Loucy (cell line): Measurements from ENCODE around the gene VPS54.

ENCODE experiments used
- EZH2phosphoT487 ChIP-seq: fragments of 200-600 bp; IDR thresholded peaks from 2 replicates; pipeline ENCODE4 v1.6.1; 2018; ENCODE audit warnings: antibody characterized with exemption, mild to moderate bottlenecking, moderate library complexity, borderline replicate concordance
- TF ChIP-seq, protein P1 (sequence below): fragments of 200-600 bp; sonication (generic); conservative IDR thresholded peaks from 2 replicates; pipeline ENCODE4 v1.5.1; 2014; ENCODE audit warnings: mild to moderate bottlenecking, antibody characterized with exemption, low read length

- TF ChIP-seq, protein P1, sequence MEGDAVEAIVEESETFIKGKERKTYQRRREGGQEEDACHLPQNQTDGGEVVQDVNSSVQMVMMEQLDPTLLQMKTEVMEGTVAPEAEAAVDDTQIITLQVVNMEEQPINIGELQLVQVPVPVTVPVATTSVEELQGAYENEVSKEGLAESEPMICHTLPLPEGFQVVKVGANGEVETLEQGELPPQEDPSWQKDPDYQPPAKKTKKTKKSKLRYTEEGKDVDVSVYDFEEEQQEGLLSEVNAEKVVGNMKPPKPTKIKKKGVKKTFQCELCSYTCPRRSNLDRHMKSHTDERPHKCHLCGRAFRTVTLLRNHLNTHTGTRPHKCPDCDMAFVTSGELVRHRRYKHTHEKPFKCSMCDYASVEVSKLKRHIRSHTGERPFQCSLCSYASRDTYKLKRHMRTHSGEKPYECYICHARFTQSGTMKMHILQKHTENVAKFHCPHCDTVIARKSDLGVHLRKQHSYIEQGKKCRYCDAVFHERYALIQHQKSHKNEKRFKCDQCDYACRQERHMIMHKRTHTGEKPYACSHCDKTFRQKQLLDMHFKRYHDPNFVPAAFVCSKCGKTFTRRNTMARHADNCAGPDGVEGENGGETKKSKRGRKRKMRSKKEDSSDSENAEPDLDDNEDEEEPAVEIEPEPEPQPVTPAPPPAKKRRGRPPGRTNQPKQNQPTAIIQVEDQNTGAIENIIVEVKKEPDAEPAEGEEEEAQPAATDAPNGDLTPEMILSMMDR = no peak
- TF ChIP-seq EZH2phosphoT487 = no peak
These were observed 138.0 kb downstream of the VPS54 start for GRCh38 chr2:63881205-63881604.
